Sciatic nerve (tissue), 2 donors: ENCODE data around the gene GPR132. TPM values are rescaled to one million over a fixed set of nuclear protein-coding genes. Genes with fewer than 3 reads are reported as not detected.
A peak's percentile ranks its signal among the peaks of the same experiment; 100 is the strongest.

Experiments
- ATAC-seq: fragments of 200-7000 bp; cut with Tn5 transposase; one replicate; pipeline ENCODE4 v1.9.1; 2020; ENCODE audit warnings: mild to moderate bottlenecking, moderate library complexity
- DNase-seq: peaks from one replicate; pipeline ENCODE4 v3.0.0-alpha.2; 2020; ENCODE audit warnings: low spot score
- intact Hi-C: fragments of 100-400 bp; cut with DNase I; formaldehyde crosslinking; loops from one replicate; pipeline ENCODE4 v1.14.2; 2022
- total RNA-seq: library from RNA; stranded (reverse); fragmentation: NEBNext Ultra II Directional; extraction: Animal tissue kit (Norgen Biotek cat#: 25700); gene quantifications from one replicate; pipeline ENCODE4 v1.2.1, GENCODE V29; 2021
- donor health status: DM: no; HTN: no; CAD: no.
- donor health status: DM: no; HTN: no; CAD: no.

GPR132 gene
- total RNA-seq, 1 donor from 2014 or later, result 3.2 TPM

GRCh38 chr14:105015905-105016304 lies 49.3 kb downstream of the GPR132 start:
- intact Hi-C loops, result no loop called here

GRCh38 chr14:105015242-105015641 lies 50.0 kb downstream of the GPR132 start:
- ATAC-seq (no peak), DNase-seq (no peak)
- intact Hi-C loops, result no loop called here

More at GRCh38 chr14:105015905-105016304, 49.3 kb downstream of the GPR132 start:
- DNase-seq, result no peak
- ATAC-seq, result no peak

DNA sequence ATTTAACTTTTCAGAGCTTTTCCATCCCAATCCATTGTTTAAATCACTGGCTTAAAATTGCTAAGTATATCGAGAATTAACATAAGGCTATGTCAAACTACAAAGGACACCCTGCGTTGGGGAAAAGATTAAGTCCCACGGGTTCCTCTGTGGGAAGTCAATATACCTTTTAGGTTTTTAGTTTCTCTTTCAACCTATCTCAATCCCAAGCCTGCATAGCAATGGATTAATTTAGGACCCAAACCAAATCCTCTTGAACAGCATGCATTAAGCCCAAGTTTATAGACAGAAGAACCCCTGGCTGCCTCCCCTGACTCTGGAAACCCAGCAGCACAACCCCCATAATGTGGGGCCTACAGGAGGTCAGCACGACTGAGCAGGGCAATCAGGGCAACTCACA lies 50.6 kb downstream of the GPR132 start:
- intact Hi-C loops, result no loop called here
- ATAC-seq, result no peak
- no peak for DNase-seq

DNA sequence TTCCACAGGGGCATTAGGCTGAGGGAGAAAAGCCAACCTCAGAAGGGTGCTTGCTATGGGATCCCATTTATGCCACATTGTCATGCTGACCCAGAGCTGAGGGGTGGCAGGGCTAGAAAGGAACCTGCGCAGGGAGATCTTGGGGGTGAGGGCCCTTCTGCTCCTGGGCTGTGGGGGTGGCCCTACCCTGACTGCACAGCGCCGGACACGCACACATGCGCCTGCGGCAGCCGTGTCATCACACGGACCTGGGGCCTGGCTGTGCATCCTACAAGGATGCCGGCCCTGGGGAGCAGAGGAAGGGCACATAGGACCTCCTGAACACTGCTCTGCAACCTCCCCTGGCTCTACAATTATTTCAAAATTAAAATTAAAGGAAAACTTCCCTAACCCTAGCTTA lies 51.2 kb downstream of the GPR132 start:
- intact Hi-C loops, result no loop called here
- no peak for ATAC-seq
- no peak for DNase-seq

DNA sequence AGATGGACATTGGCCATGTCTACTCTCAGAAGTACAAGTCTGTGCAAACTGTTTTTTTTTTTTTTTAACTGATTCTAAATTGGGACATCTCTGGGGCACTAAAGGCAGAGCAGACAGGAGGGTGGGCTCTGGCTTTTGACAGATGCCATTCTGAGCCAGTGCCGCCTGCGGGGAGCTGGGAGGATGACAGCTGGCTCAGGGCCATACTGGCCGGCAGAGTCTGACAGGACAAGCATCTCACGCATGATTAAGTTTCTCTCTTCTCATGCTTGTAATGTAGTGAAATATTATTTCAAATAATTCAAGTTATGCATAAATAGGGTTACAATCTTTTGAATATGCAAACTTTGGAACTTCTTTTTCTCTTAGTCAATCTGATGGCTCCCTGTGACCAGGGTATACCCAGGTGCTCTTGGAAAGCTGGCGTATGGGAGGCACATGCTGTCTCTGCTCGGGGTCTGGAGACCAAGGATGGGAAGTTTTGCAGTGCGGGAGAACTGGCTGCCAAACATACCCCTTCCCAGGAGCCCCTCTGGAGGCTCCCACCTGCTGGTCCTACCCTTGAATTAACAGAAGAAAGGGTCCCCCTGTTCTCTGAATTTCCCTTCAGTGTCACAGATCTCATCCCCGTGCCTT lies 52.0 kb downstream of the GPR132 start:
- intact Hi-C loops, result no loop called here
- DNase-seq, result no peak
- peak; percentile 43 for ATAC-seq

- ATAC-seq, result no peak
- no peak for DNase-seq
- intact Hi-C loops, result no loop called here
Observed at GRCh38 chr14:105012171-105012985, 52.9 kb downstream of the GPR132 start.

- DNase-seq (no peak), ATAC-seq (no peak)
- intact Hi-C loops, result no loop called here
Observed at GRCh38 chr14:105011312-105011990, 53.8 kb downstream of the GPR132 start.

- intact Hi-C loops, result no loop called here
- no peak for ATAC-seq
- no peak for DNase-seq
Observed at GRCh38 chr14:105010891-105011291, 54.3 kb downstream of the GPR132 start.

DNA sequence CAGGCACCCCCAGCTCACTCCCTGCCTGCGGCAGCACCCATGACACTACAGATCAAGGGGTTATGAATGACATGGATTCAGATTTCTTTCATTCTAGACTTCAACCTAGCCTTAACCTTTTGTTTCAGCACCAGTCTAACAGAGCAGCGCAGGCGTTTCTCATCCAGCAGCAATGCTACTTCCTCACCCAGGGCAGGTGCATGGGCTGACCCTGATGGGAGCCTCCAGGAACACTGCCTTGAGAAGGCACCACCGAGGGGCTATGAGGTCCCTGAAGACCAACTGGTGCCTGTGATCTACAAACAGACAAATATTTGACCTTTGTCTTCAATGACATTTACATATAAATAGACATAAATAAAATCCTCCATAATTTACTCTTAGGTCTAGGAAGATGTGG lies 55.1 kb downstream of the GPR132 start:
- intact Hi-C loops, result no loop called here
- ATAC-seq (no peak), DNase-seq (no peak)

DNA sequence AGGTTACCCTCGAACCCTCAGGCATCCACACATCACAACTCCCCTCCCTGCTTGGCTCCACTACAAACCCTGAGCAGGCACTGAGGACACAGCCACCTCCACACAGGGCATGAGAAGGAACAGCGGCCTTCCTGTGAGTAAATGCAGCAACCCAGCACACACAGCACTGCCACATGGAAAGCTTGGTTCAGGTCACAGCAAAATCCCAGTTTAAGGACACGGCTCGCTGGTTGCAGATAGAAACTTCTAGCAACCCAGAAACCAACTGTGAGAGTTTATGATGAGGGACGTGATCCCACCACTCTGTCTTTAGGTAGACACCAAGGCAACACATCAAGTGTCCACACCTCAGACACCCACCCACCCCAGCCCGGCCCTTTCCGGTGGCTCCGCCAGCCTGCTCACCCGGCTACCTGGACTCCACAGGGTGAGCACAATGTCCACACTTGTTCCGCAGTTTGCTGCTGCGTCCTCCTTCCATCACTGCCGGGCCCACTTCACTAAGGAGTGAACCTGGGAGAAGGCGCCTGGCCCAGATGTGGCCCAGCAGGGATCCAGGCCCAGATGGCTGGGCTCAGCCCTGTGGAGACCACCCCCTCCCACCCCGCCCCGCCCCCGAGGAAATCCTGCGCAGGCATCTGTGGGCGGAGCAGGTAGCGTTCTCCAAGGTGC lies 57.5 kb downstream of the GPR132 start:
- DNase-seq (no peak), ATAC-seq (no peak)
- intact Hi-C loops, result no loop called here

- intact Hi-C loops, result no loop called here
- DNase-seq (no peak), ATAC-seq (peak; percentile 24)
Observed at GRCh38 chr14:105006831-105007592, 58.2 kb downstream of the GPR132 start.

GRCh38 chr14:105005929-105006830 lies 59.0 kb downstream of the GPR132 start:
- intact Hi-C loops, result no loop called here
- ATAC-seq (peak; percentile 30), DNase-seq (no peak)

GRCh38 chr14:105005329-105005928 lies 59.8 kb downstream of the GPR132 start:
- intact Hi-C loops, result no loop called here
- ATAC-seq (peak; percentile 10), DNase-seq (no peak)

Other genes starting within 250 kb of the GPR132 start
- gene CEP170B, start 200.2 kb downstream of the GPR132 start, total RNA-seq, result 15.3 TPM
- 7.0 TPM for gene PLD4, start 140.6 kb downstream of the GPR132 start, total RNA-seq
- 77.7 TPM for gene AHNAK2, start 87.1 kb downstream of the GPR132 start, total RNA-seq
- 6.1 TPM for gene CLBA1, start 79.6 kb downstream of the GPR132 start, total RNA-seq
- gene CDCA4, start 44.3 kb downstream of the GPR132 start, total RNA-seq, result 5.5 TPM
- 24.9 TPM for gene JAG2, start 103.3 kb upstream of the GPR132 start, total RNA-seq
- gene NUDT14, start 115.9 kb upstream of the GPR132 start, total RNA-seq, result 21.7 TPM
- 34.7 TPM for gene BTBD6, start 183.1 kb upstream of the GPR132 start, total RNA-seq
- gene BRF1, start 235.6 kb upstream of the GPR132 start, total RNA-seq, result 48.4 TPM
- gene PACS2, start 249.3 kb upstream of the GPR132 start, total RNA-seq, result 152 TPM